ENCODE measurements around the gene MMRN2.

The MMRN2 gene

GRCh38 chr10:86932674-86933073 lies 24.7 kb downstream of the MMRN2 start:
- TF ChIP-seq, protein P1, sequence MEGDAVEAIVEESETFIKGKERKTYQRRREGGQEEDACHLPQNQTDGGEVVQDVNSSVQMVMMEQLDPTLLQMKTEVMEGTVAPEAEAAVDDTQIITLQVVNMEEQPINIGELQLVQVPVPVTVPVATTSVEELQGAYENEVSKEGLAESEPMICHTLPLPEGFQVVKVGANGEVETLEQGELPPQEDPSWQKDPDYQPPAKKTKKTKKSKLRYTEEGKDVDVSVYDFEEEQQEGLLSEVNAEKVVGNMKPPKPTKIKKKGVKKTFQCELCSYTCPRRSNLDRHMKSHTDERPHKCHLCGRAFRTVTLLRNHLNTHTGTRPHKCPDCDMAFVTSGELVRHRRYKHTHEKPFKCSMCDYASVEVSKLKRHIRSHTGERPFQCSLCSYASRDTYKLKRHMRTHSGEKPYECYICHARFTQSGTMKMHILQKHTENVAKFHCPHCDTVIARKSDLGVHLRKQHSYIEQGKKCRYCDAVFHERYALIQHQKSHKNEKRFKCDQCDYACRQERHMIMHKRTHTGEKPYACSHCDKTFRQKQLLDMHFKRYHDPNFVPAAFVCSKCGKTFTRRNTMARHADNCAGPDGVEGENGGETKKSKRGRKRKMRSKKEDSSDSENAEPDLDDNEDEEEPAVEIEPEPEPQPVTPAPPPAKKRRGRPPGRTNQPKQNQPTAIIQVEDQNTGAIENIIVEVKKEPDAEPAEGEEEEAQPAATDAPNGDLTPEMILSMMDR (IDR thresholded peaks at IDR 0.05; ENCODE audit: unreplicated experiment in 3 of 3): no peak
- H3K36me3 Mint-ChIP-seq (ENCODE audit: low read depth): peaks cover 26% of the 10 kb centered on the region
- no peak overlapping the region for H3K4me3 Mint-ChIP-seq
- no peak overlapping the region for H3K27ac Mint-ChIP-seq
- no peaks in the 10 kb centered on the region for H3K4me1 Mint-ChIP-seq
- no peaks in the 10 kb centered on the region for H3K9me3 Mint-ChIP-seq
- peaks cover 3% of the 10 kb centered on the region for H3K27me3 Mint-ChIP-seq (ENCODE audit: low read depth)

GRCh38 chr10:86931872-86932271 lies 25.5 kb downstream of the MMRN2 start:
- Mint-ChIP-seq H3K4me3 (no peak overlapping the region), H3K9me3 (no peaks in the 10 kb centered on the region), H3K27ac (no peak overlapping the region), H3K27me3 (ENCODE audit: low read depth) (peaks cover 3% of the 10 kb centered on the region), H3K36me3 (ENCODE audit: low read depth) (peaks cover 26% of the 10 kb centered on the region), H3K4me1 (no peaks in the 10 kb centered on the region)
- TF ChIP-seq, protein P1 (IDR thresholded peaks at IDR 0.05; ENCODE audit: unreplicated experiment in 3 of 3): no peak

DNA sequence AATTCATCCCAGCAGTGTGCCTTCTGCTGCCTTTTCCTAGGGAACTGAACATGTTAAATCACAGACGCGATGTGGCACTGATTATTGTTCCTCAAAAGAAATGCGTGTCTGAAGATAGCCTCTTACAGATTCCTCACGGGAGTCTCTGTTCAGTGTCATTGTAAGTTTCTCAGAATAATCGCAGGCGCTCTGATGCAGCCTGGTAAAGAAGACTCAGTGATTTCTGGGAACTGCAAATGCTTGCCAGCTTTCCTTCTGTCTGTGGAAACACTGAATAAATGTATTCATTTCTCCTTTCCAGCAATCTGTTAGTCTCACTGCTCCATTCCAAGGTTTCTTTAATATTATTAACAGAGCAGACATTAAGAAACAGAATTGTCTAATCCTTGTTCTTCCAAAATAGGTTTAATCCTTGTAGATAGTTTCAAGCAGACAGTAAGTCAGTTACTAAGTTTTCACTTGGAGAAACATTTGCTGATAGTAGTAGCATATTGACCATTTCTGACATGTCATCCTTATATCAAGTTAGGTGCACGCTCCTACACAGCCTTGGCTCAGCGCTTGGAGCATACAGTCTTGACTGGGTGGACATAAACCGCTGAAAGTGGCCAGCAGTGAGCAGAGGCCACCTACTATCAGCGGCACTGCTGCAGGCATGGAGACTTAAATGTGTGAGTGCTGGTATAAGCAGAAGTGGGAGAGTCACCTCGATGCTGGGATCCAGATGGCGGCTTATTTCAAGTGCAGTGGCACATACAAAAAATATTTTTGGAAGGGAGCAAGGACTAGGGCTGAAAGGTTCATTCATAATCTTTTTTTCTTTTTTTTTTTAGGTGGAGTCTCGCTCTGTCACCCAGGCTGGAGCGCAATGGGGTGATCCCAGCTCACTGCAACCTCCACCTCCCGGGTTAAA lies 27.7 kb downstream of the MMRN2 start:
- Mint-ChIP-seq H3K36me3 (ENCODE audit: low read depth) (peaks cover 26% of the 10 kb centered on the region), H3K4me1 (no peaks in the 10 kb centered on the region), H3K27ac (peak overlapping the region in 1 of 3 experiments; percentile 33), H3K9me3 (no peaks in the 10 kb centered on the region), H3K27me3 (ENCODE audit: low read depth) (peaks cover 3% of the 10 kb centered on the region), H3K4me3 (no peak overlapping the region)
- TF ChIP-seq, protein P1 (IDR thresholded peaks at IDR 0.05; ENCODE audit: unreplicated experiment in 3 of 3): no peak

GRCh38 chr10:86922553-86922961 lies 34.9 kb downstream of the MMRN2 start:
- Mint-ChIP-seq H3K27ac (no peak overlapping the region), H3K4me1 (no peaks in the 10 kb centered on the region), H3K9me3 (no peaks in the 10 kb centered on the region), H3K4me3 (no peak overlapping the region), H3K36me3 (ENCODE audit: low read depth) (peaks cover 57% of the 10 kb centered on the region), H3K27me3 (ENCODE audit: low read depth) (no peaks in the 10 kb centered on the region)
- TF ChIP-seq, protein P1 (IDR thresholded peaks at IDR 0.05; ENCODE audit: unreplicated experiment in 3 of 3): no peak

DNA sequence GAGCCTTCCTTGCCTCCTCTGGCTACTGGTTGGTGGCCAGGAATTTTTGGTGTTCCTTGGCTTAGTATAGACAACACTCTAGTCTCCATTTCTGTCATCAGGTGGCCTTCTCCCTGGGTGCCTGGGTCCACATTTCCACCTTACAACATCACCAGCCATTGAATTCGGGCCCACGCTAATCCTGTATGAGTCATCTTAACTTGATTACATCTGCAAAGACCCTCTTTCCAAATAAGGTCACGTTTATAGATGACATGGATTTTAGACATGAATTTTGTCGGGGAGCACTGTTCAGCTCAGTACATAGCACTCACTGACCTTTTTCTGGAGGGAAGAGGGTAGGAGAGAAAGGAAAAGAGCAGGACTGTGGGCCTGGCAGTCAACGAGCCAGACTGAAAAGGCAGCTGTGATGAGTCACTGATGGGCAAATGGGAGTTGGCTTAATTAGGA lies 39.4 kb downstream of the MMRN2 start:
- Mint-ChIP-seq H3K4me3 (no peak overlapping the region), H3K4me1 (no peaks in the 10 kb centered on the region), H3K36me3 (ENCODE audit: low read depth) (peaks cover 82% of the 10 kb centered on the region), H3K9me3 (no peaks in the 10 kb centered on the region), H3K27ac (no peak overlapping the region), H3K27me3 (ENCODE audit: low read depth) (no peaks in the 10 kb centered on the region)
- TF ChIP-seq, protein P1 (IDR thresholded peaks at IDR 0.05; ENCODE audit: unreplicated experiment in 3 of 3): no peak

DNA sequence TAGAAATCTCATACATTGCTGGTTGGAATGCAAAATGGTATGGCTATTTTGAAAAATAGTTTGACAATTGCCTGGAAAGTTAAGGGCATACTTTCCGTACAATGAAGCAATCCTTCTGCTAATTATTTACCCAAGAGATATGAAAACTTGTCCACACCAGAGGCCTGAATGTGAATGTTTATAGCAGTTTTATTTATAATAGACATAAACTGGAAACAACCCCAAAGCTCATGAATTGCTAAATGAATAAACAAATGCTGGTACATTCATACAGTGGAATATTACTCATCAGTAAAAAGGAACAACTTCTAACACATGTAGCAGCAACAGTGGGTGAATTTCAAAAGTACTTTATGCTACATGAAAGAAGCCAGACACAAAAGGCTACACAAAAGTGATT lies 42.7 kb downstream of the MMRN2 start:
- TF ChIP-seq, protein P1 (IDR thresholded peaks at IDR 0.05; ENCODE audit: unreplicated experiment in 3 of 3): no peak
- H3K36me3 Mint-ChIP-seq (ENCODE audit: low read depth): peaks cover 67% of the 10 kb centered on the region
- H3K27ac Mint-ChIP-seq: no peak overlapping the region

More for the DNA sequence above, 42.7 kb downstream of the MMRN2 start:
- H3K27me3 Mint-ChIP-seq (ENCODE audit: low read depth): no peaks in the 10 kb centered on the region
- H3K4me1 Mint-ChIP-seq: no peaks in the 10 kb centered on the region
- H3K9me3 Mint-ChIP-seq: no peaks in the 10 kb centered on the region
- H3K4me3 Mint-ChIP-seq: no peak overlapping the region

Data from nephron (organoid).